Measurements from ENCODE around the gene GPR39. TPM values are rescaled to one million over a fixed set of nuclear protein-coding genes. Genes with fewer than 3 reads are reported as not detected.

GPR39 gene
- total and polyA plus RNA-seq, 8 donors, result 0.87 to 16.0 (median 5.5) TPM; not detected in 1

GRCh38 chr2:132595693-132596092 lies 179.1 kb downstream of the GPR39 start:
- Histone ChIP-seq H3K9me3 (peaks cover 0 to 9% (median 3%) of the 10 kb centered on the region in 4 donors), H3K4me1 (no peaks in the 10 kb centered on the region), H3K27me3 (no peaks in the 10 kb centered on the region), H3K36me3 (no peaks in the 10 kb centered on the region), H3K4me3 (no peak overlapping the region), H3K27ac (no peak overlapping the region)
- WGBS, 5 donors, result 81 to 94% (median 89%) methylated on average over 2 of the region's 2 CpGs
- no peak for DNase-seq
- no peak for TF ChIP-seq POLR2A (IDR thresholded peaks at IDR 0.05)
- intact Hi-C loops (cut with DNase I; ENCODE audit: low total_unique reads), result no loop called here

- intact Hi-C loops (cut with DNase I; ENCODE audit: low total_unique reads), result no loop called here
- H3K4me3 ChIP-seq, result no peak overlapping the region
- H3K27me3 ChIP-seq, result no peaks in the 10 kb centered on the region
- peaks cover 0 to 9% (median 3%) of the 10 kb centered on the region in 4 donors for H3K9me3 ChIP-seq
- H3K36me3 ChIP-seq, result no peaks in the 10 kb centered on the region
- no peaks in the 10 kb centered on the region for H3K4me1 ChIP-seq
- TF ChIP-seq CTCF (IDR thresholded peaks at IDR 0.05) (no peak), EP300 (IDR thresholded peaks at IDR 0.05) (no peak), POLR2AphosphoS5 (IDR thresholded peaks at IDR 0.05) (no peak), POLR2A (IDR thresholded peaks at IDR 0.05) (no peak)
- DNase-seq, result no peak
- no peak overlapping the region for H3K27ac ChIP-seq
Measured at GRCh38 chr2:132597166-132597565, 180.6 kb downstream of the GPR39 start.

GRCh38 chr2:132597831-132598230 lies 181.2 kb downstream of the GPR39 start:
- Histone ChIP-seq H3K4me1 (no peaks in the 10 kb centered on the region), H3K27ac (no peak overlapping the region), H3K9me3 (peaks cover 0 to 9% (median 3%) of the 10 kb centered on the region in 4 donors), H3K27me3 (no peaks in the 10 kb centered on the region), H3K36me3 (no peaks in the 10 kb centered on the region), H3K4me3 (no peak overlapping the region)
- WGBS, 5 donors, result 50 to 93% (median 92%) methylated on average over 1 of the region's 1 CpG
- intact Hi-C loops (cut with DNase I; ENCODE audit: low total_unique reads), result no loop called here
- TF ChIP-seq CTCF (IDR thresholded peaks at IDR 0.05) (no peak), POLR2A (IDR thresholded peaks at IDR 0.05) (no peak), POLR2AphosphoS5 (IDR thresholded peaks at IDR 0.05) (no peak), EP300 (IDR thresholded peaks at IDR 0.05) (no peak)
- DNase-seq, result no peak

GRCh38 chr2:132598536-132598935 lies 181.9 kb downstream of the GPR39 start:
- TF ChIP-seq EP300 (IDR thresholded peaks at IDR 0.05) (no peak), POLR2AphosphoS5 (IDR thresholded peaks at IDR 0.05) (no peak), POLR2A (IDR thresholded peaks at IDR 0.05) (no peak), CTCF (IDR thresholded peaks at IDR 0.05) (no peak)
- 82 to 89% (median 88%) methylated on average over 3 of the region's 3 CpGs for WGBS, 5 donors
- Histone ChIP-seq H3K36me3 (no peaks in the 10 kb centered on the region), H3K27me3 (no peaks in the 10 kb centered on the region), H3K27ac (no peak overlapping the region), H3K4me3 (no peak overlapping the region), H3K4me1 (no peaks in the 10 kb centered on the region), H3K9me3 (peaks cover 0 to 9% (median 3%) of the 10 kb centered on the region in 4 donors)
- intact Hi-C loops (cut with DNase I; ENCODE audit: low total_unique reads), result no loop called here
- DNase-seq, result no peak

GRCh38 chr2:132599556-132599955 lies 183.0 kb downstream of the GPR39 start:
- 81 to 97% (median 95%) methylated on average over 4 of the region's 4 CpGs for WGBS, 5 donors
- no peak for TF ChIP-seq POLR2A (IDR thresholded peaks at IDR 0.05)
- TF ChIP-seq CTCF (IDR thresholded peaks at IDR 0.05), result no peak
- TF ChIP-seq POLR2AphosphoS5 (IDR thresholded peaks at IDR 0.05), result no peak
- TF ChIP-seq EP300 (IDR thresholded peaks at IDR 0.05), result no peak
- H3K4me1 ChIP-seq, result no peaks in the 10 kb centered on the region
- no peak for DNase-seq
- H3K4me3 ChIP-seq, result no peak overlapping the region
- H3K27me3 ChIP-seq, result no peaks in the 10 kb centered on the region
- peaks cover 0 to 9% (median 3%) of the 10 kb centered on the region in 4 donors for H3K9me3 ChIP-seq
- H3K36me3 ChIP-seq, result no peaks in the 10 kb centered on the region
- intact Hi-C loops (cut with DNase I; ENCODE audit: low total_unique reads), result no loop called here
- no peak overlapping the region for H3K27ac ChIP-seq
